H9 (cell line): Measurements from ENCODE around the gene GNPTAB. TPM values are rescaled to one million over a fixed set of nuclear protein-coding genes. Genes with fewer than 3 reads are reported as not detected.

Experiments
- DNase-seq: peaks from one replicate; pipeline ENCODE4 v3.0.0-alpha.2; 2017
- H2AFZ ChIP-seq: one replicate; pipeline ENCODE4 v1.6.1; 2013; ENCODE audit warnings: mild to moderate bottlenecking, low read length, control low read depth, moderate library complexity
- H2AK5ac ChIP-seq: 2 replicates; pipeline ENCODE4 v1.6.1; 2013; ENCODE audit warnings: low read length, control low read depth, mixed read lengths; ENCODE audit not compliant: insufficient read length
- H2BK120ac ChIP-seq: one replicate; pipeline ENCODE4 v1.6.1; 2013; ENCODE audit warnings: low read depth, mild to moderate bottlenecking, low read length, control low read depth, inconsistent platforms; ENCODE audit not compliant: poor library complexity, severe bottlenecking
- H2BK12ac ChIP-seq: 2 replicates; pipeline ENCODE4 v1.6.1; 2013; ENCODE audit warnings: low read length, control low read depth, mixed read lengths, low read depth; ENCODE audit not compliant: insufficient read length
- H2BK15ac ChIP-seq: 2 replicates; pipeline ENCODE4 v1.6.1; 2013; ENCODE audit warnings: low read depth, low read length, control low read depth
- H2BK20ac ChIP-seq: one replicate; pipeline ENCODE4 v1.6.1; 2013; ENCODE audit warnings: low read depth, mild to moderate bottlenecking, low read length, control low read depth, inconsistent platforms; ENCODE audit not compliant: poor library complexity, severe bottlenecking
- H2BK5ac ChIP-seq: 2 replicates; pipeline ENCODE4 v1.6.1; 2013; ENCODE audit warnings: low read length, control low read depth, mixed read lengths; ENCODE audit not compliant: insufficient read length
- H3K14ac ChIP-seq: 2 replicates; pipeline ENCODE4 v1.6.1; 2013; ENCODE audit warnings: low read length, control low read depth; ENCODE audit not compliant: insufficient read depth
- H3K18ac ChIP-seq: 2 replicates; pipeline ENCODE4 v1.6.1; 2013; ENCODE audit warnings: low read depth, mild to moderate bottlenecking, mixed read lengths, low read length, control low read depth; ENCODE audit not compliant: insufficient read length
- H3K23ac ChIP-seq: 2 replicates; pipeline ENCODE4 v1.6.1; 2013; ENCODE audit warnings: low read length, control low read depth, mixed read lengths, low read depth; ENCODE audit not compliant: insufficient read length
- H3K23me2 ChIP-seq: 2 replicates; pipeline ENCODE4 v1.6.1; 2013; ENCODE audit warnings: low read depth, mild to moderate bottlenecking, mixed read lengths, low read length, control low read depth; ENCODE audit not compliant: insufficient read length, poor library complexity, severe bottlenecking
- H3K27ac ChIP-seq: 2 replicates; pipeline ENCODE4 v1.5.1; 2013; ENCODE audit warnings: low read length, control low read depth, mixed read lengths, low read depth; ENCODE audit not compliant: insufficient read length
- H3K27me3 ChIP-seq: 2 replicates; pipeline ENCODE4 v1.6.1; 2013; ENCODE audit warnings: low read length, control low read depth, inconsistent platforms; ENCODE audit not compliant: insufficient read depth
- H3K4ac ChIP-seq: 2 replicates; pipeline ENCODE4 v1.6.1; 2013; ENCODE audit warnings: low read depth, mild to moderate bottlenecking, control low read depth, inconsistent platforms, low read length, moderate library complexity
- H3K4me1 ChIP-seq: 2 replicates; pipeline ENCODE4 v1.6.1; 2013; ENCODE audit warnings: low read length, control low read depth, inconsistent platforms; ENCODE audit not compliant: insufficient read depth
- H3K4me2 ChIP-seq: 2 replicates; pipeline ENCODE4 v1.6.1; 2013; ENCODE audit warnings: low read length, control low read depth, mixed read lengths; ENCODE audit not compliant: insufficient read length, insufficient read depth
- H3K56ac ChIP-seq: 2 replicates; pipeline ENCODE4 v1.6.1; 2013; ENCODE audit warnings: low read depth, mild to moderate bottlenecking, mixed read lengths, low read length, control low read depth; ENCODE audit not compliant: insufficient read length
- H3K79me1 ChIP-seq: 2 replicates; pipeline ENCODE4 v1.6.1; 2013; ENCODE audit warnings: low read depth, mild to moderate bottlenecking, moderate library complexity, low read length, control low read depth, inconsistent platforms; ENCODE audit not compliant: insufficient read depth, poor library complexity, severe bottlenecking
- H3K79me2 ChIP-seq: 2 replicates; pipeline ENCODE4 v1.6.1; 2013; ENCODE audit warnings: low read length, control low read depth, inconsistent platforms; ENCODE audit not compliant: insufficient read depth
- H3K9ac ChIP-seq: 2 replicates; pipeline ENCODE4 v1.6.1; 2013; ENCODE audit warnings: low read length, control low read depth, mixed read lengths; ENCODE audit not compliant: insufficient read length; ENCODE audit errors: extremely low read depth
- H3K9me3 ChIP-seq: one replicate; pipeline ENCODE4 v1.6.1; 2013; ENCODE audit warnings: low read depth, low read length, inconsistent platforms; ENCODE audit not compliant: control insufficient read depth
- H3T11ph ChIP-seq: one replicate; pipeline ENCODE4 v1.6.1; 2013; ENCODE audit warnings: mild to moderate bottlenecking, low read length, control low read depth, inconsistent platforms
- H4K20me1 ChIP-seq: one replicate; pipeline ENCODE4 v1.6.1; 2013; ENCODE audit not compliant: control insufficient read depth, insufficient read length, insufficient read depth
- H4K5ac ChIP-seq: 2 replicates; pipeline ENCODE4 v1.6.1; 2013; ENCODE audit warnings: low read depth, mild to moderate bottlenecking, mixed read lengths, low read length, control low read depth; ENCODE audit not compliant: insufficient read length
- H4K8ac ChIP-seq: replicated peaks from 2 replicates; pipeline ENCODE4 v1.6.1; 2013; ENCODE audit warnings: low read length, control low read depth, mixed read lengths, low read depth; ENCODE audit not compliant: insufficient read length
- H4K91ac ChIP-seq: 2 replicates; pipeline ENCODE4 v1.6.1; 2013; ENCODE audit warnings: low read depth, mild to moderate bottlenecking, moderate library complexity, mixed read lengths, low read length, control low read depth; ENCODE audit not compliant: insufficient read length
- H3K27ac Mint-ChIP-seq, 3 experiments: 2 replicates in 2 of 3; 3 replicates in 1 of 3; pipeline ENCODE4 v1.8.0; 2020 to 2021; ENCODE audit warnings: mixed read lengths in 3 of 3, mild to moderate bottlenecking in 1 of 3, moderate library complexity in 1 of 3
- H3K27me3 Mint-ChIP-seq: 2 replicates; pipeline ENCODE4 v1.8.0; 2021; ENCODE audit warnings: low read depth, mild to moderate bottlenecking, moderate library complexity, mixed read lengths
- H3K36me3 Mint-ChIP-seq, 3 experiments: 2 replicates in 2 of 3; 3 replicates in 1 of 3; pipeline ENCODE4 v1.8.0; 2020 to 2021; ENCODE audit warnings: low read depth in 3 of 3, mixed read lengths in 3 of 3; ENCODE audit not compliant: insufficient read depth in 1 of 3
- H3K4me1 Mint-ChIP-seq, 2 experiments: 2 replicates each; pipeline ENCODE4 v1.8.0; 2020; ENCODE audit warnings: mixed read lengths in 2 of 2
- H3K4me3 Mint-ChIP-seq, 2 experiments: 2 replicates in 1 of 2; 3 replicates in 1 of 2; pipeline ENCODE4 v1.8.0; 2020 to 2021; ENCODE audit warnings: mild to moderate bottlenecking in 2 of 2, mixed read lengths in 2 of 2, moderate library complexity in 1 of 2
- H3K9me3 Mint-ChIP-seq, 2 experiments: 2 replicates in 1 of 2; 3 replicates in 1 of 2; pipeline ENCODE4 v1.8.0; 2020; ENCODE audit warnings: mild to moderate bottlenecking in 2 of 2, mixed read lengths in 2 of 2, moderate library complexity in 1 of 2
- CTCF ChIP-seq: fragments of 200-600 bp; sonication (generic); conservative IDR thresholded peaks from 3 replicates; pipeline ENCODE4 v1.8.0; 2021; ENCODE audit warnings: antibody characterized with exemption, mild to moderate bottlenecking
- WGBS: extraction: QIAGEN DNeasy Blood & Tissue Kit; methylation state at CpG from one replicate; pipeline ENCODE4 v1.1.7; 2013; ENCODE audit warnings: missing lambda C conversion rate, low lambda C conversion rate, mixed read lengths; ENCODE audit not compliant: insufficient read length; ENCODE audit errors: extremely low coverage; 5-methylcytosine and 5-hydroxymethylcytosine counted together
- total RNA-seq: library from RNA; stranded (reverse); gene quantifications from 2 replicates; pipeline ENCODE4 v1.2.1, GENCODE V29; 2021

The GNPTAB gene
- total RNA-seq, 1 experiment from 2014 or later, result 44.3 TPM

- Histone ChIP-seq H3K9me3 (no peaks in the 10 kb centered on the region), H4K20me1 (no peaks in the 10 kb centered on the region), H2BK12ac (no peak overlapping the region), H2AFZ (no peak overlapping the region), H3K4me2 (no peak overlapping the region), H2BK120ac (no peak overlapping the region), H3K79me1 (no peaks in the 10 kb centered on the region), H4K91ac (no peak overlapping the region), H3K4ac (no peak overlapping the region), H3K27me3 (no peaks in the 10 kb centered on the region), H2BK5ac (no peak overlapping the region), H3K23me2 (no peaks in the 10 kb centered on the region), H3K23ac (no peak overlapping the region), H3K9ac (no peak overlapping the region), H3K79me2 (no peaks in the 10 kb centered on the region), H2BK15ac (no peak overlapping the region), H2BK20ac (no peak overlapping the region), H4K8ac (no peak overlapping the region), H3K14ac (no peak overlapping the region), H3K27ac (no peak overlapping the region), H3K4me1 (no peaks in the 10 kb centered on the region), H3T11ph (no peak overlapping the region), H2AK5ac (no peak overlapping the region), H3K18ac (no peak overlapping the region), H4K5ac (no peak overlapping the region), H3K56ac (no peak overlapping the region)
- WGBS, result no CpG with 5 or more reads among the region's 1 CpG
- no peak for TF ChIP-seq CTCF
- H3K4me1 Mint-ChIP-seq, result peaks cover 8 to 12% of the 10 kb centered on the region in 2 experiments; a peak in 3 of 4 replicates
- no peaks in the 10 kb centered on the region for H3K36me3 Mint-ChIP-seq
- H3K27ac Mint-ChIP-seq, result no peak overlapping the region
- no peaks in the 10 kb centered on the region for H3K27me3 Mint-ChIP-seq
- H3K4me3 Mint-ChIP-seq, result no peak overlapping the region
- no peak for DNase-seq
- H3K9me3 Mint-ChIP-seq, result no peaks in the 10 kb centered on the region
Observed at GRCh38 chr12:101706403-101706802, 124.4 kb downstream of the GNPTAB start.
